H1 (cell line): ENCODE results near the gene TRIM41. TPM values are rescaled to one million over a fixed set of nuclear protein-coding genes. Genes with fewer than 3 reads are reported as not detected.

Experiments used
- CTCF ChIA-PET: fragments of 300-600 bp; sonication (Branson Sonifier 250); formaldehyde crosslinking; loops from one replicate; lab custom pipeline; 2021; ENCODE audit not compliant: partially characterized antibody; lab: Charles Lee
- POLR2A ChIA-PET: fragments of 300-600 bp; sonication (Branson Sonifier 250); formaldehyde crosslinking; loops from one replicate; lab custom pipeline; 2021; ENCODE audit warnings: inconsistent platforms; ENCODE audit not compliant: partially characterized antibody; lab: Charles Lee
- DNase-seq, 2 experiments: peaks; one replicate each; pipeline versions ENCODE4 v3.0.0 to v3.0.0-alpha.2; 2010 to 2022; ENCODE audit warnings: low spot score in 2 of 2, low read depth in 1 of 2, mixed read lengths in 1 of 2
- FAIRE-seq: peaks from 2 replicates; lab custom pipeline; 2011; peaks lifted over from hg19 to GRCh38; lab: Jason Lieb, UNC
- H2AFZ ChIP-seq: 2 replicates; pipeline ENCODE4 v1.8.1; 2012; ENCODE audit warnings: low read length, inconsistent platforms
- H2AK5ac ChIP-seq: 2 replicates; pipeline ENCODE4 v1.6.1; 2013; ENCODE audit warnings: low read depth, low read length
- H2BK120ac ChIP-seq: replicated peaks from 2 replicates; pipeline ENCODE3; 2013; ENCODE audit warnings: low read depth, low read length, inconsistent platforms
- H2BK12ac ChIP-seq: 2 replicates; pipeline ENCODE4 v1.6.1; 2013; ENCODE audit warnings: low read depth, low read length
- H2BK15ac ChIP-seq: 2 replicates; pipeline ENCODE4 v1.6.1; 2013; ENCODE audit warnings: low read length
- H2BK20ac ChIP-seq: 2 replicates; pipeline ENCODE4 v1.6.1; 2013; ENCODE audit warnings: low read length
- H2BK5ac ChIP-seq: 2 replicates; pipeline ENCODE4 v1.6.1; 2013; ENCODE audit warnings: low read depth, low read length
- H3K14ac ChIP-seq: 2 replicates; pipeline ENCODE4 v1.6.1; 2013; ENCODE audit warnings: inconsistent platforms; ENCODE audit not compliant: insufficient read length
- H3K18ac ChIP-seq: 2 replicates; pipeline ENCODE4 v1.6.1; 2013; ENCODE audit warnings: low read length; ENCODE audit errors: extremely low read depth
- H3K23ac ChIP-seq: 2 replicates; pipeline ENCODE4 v1.6.1; 2013; ENCODE audit warnings: inconsistent platforms; ENCODE audit not compliant: insufficient read length
- H3K23me2 ChIP-seq: 2 replicates; pipeline ENCODE4 v1.6.1; 2013; ENCODE audit warnings: low read depth, low read length
- H3K27ac ChIP-seq: 2 replicates; pipeline ENCODE4 v1.6.1; 2011; ENCODE audit warnings: low read depth, low read length, inconsistent platforms
- H3K27me3 ChIP-seq, 4 experiments: replicated peaks in 1 of 4; 1 replicate in 1 of 4; 2 replicates in 3 of 4; pipeline versions ENCODE4 v1.6.1 to v1.8.1; 2011 to 2013; ENCODE audit warnings: low read length in 3 of 4, mild to moderate bottlenecking in 3 of 4, inconsistent platforms in 2 of 4, mixed read lengths in 2 of 4, moderate library complexity in 1 of 4; ENCODE audit not compliant: control insufficient read depth in 3 of 4, insufficient read depth in 3 of 4; ENCODE audit errors: extremely low read depth in 1 of 4
- H3K36me3 ChIP-seq, 4 experiments: 2 replicates each; pipeline versions ENCODE4 v1.6.1 to v1.8.1; 2011 to 2013; ENCODE audit warnings: mild to moderate bottlenecking in 4 of 4, low read length in 3 of 4, moderate library complexity in 2 of 4, control low read depth in 1 of 4, inconsistent platforms in 1 of 4; ENCODE audit not compliant: insufficient read depth in 4 of 4, control insufficient read depth in 2 of 4
- H3K4ac ChIP-seq: replicated peaks from 2 replicates; pipeline ENCODE3; 2013; ENCODE audit warnings: low read length, low read depth, mixed read lengths, inconsistent platforms; ENCODE audit not compliant: insufficient read length
- H3K4me1 ChIP-seq, 4 experiments: replicated peaks in 1 of 4; 1 replicate in 1 of 4; 2 replicates in 3 of 4; pipeline versions ENCODE4 v1.6.1 to v1.8.1; 2011 to 2013; ENCODE audit warnings: low read length in 3 of 4, inconsistent platforms in 2 of 4, mixed read lengths in 1 of 4; ENCODE audit not compliant: insufficient read depth in 4 of 4, control insufficient read depth in 3 of 4
- H3K4me2 ChIP-seq, 2 experiments: 2 replicates each; pipeline versions ENCODE4 v1.6.1 to v1.8.1; 2011 to 2013; ENCODE audit warnings: low read depth in 2 of 2, low read length in 2 of 2, control low read depth in 1 of 2, inconsistent platforms in 1 of 2, mild to moderate bottlenecking in 1 of 2; ENCODE audit not compliant: insufficient read depth in 1 of 2
- H3K4me3 ChIP-seq, 4 experiments: fragments of 200-600, 300-600 bp in 1 of 4; sonication (generic), shearing (Covaris generic), sonication (Bioruptor Twin) in 1 of 4; 2 replicates each; pipeline versions ENCODE4 v1.5.1 to v1.8.1; 2011 to 2016; ENCODE audit warnings: low read length in 4 of 4, low read depth in 3 of 4, control low read depth in 2 of 4, inconsistent platforms in 2 of 4, mild to moderate bottlenecking in 2 of 4, mixed read lengths in 1 of 4, moderate library complexity in 1 of 4; ENCODE audit not compliant: insufficient read depth in 2 of 4; ENCODE audit errors: extremely low read depth in 1 of 4
- H3K56ac ChIP-seq: replicated peaks from 2 replicates; pipeline ENCODE3; 2013; ENCODE audit warnings: low read depth, mild to moderate bottlenecking, mixed read lengths, low read length, inconsistent platforms; ENCODE audit not compliant: insufficient read length
- H3K79me1 ChIP-seq: 2 replicates; pipeline ENCODE4 v1.6.1; 2013; ENCODE audit warnings: low read depth, low read length, control low read depth
- H3K79me2 ChIP-seq, 2 experiments: 2 replicates each; pipeline versions ENCODE4 v1.6.1 to v1.8.1; 2012 to 2013; ENCODE audit warnings: low read length in 2 of 2, mild to moderate bottlenecking in 2 of 2, inconsistent platforms in 1 of 2; ENCODE audit not compliant: insufficient read depth in 2 of 2, control insufficient read depth in 1 of 2
- H3K9ac ChIP-seq, 4 experiments: replicated peaks in 1 of 4; 1 replicate in 1 of 4; 2 replicates in 3 of 4; pipeline versions ENCODE4 v1.6.1 to v1.8.1; 2011 to 2013; ENCODE audit warnings: low read depth in 3 of 4, low read length in 3 of 4, control low read depth in 2 of 4, mild to moderate bottlenecking in 2 of 4, moderate library complexity in 2 of 4, inconsistent platforms in 1 of 4; ENCODE audit errors: extremely low read depth in 1 of 4
- H3K9me3 ChIP-seq, 2 experiments: 2 replicates each; pipeline versions ENCODE4 v1.6.1 to v1.8.1; 2012 to 2013; ENCODE audit warnings: mild to moderate bottlenecking in 2 of 2, moderate library complexity in 2 of 2, control low read depth in 1 of 2, inconsistent platforms in 1 of 2, low read depth in 1 of 2, low read length in 1 of 2, mixed read lengths in 1 of 2; ENCODE audit not compliant: insufficient read depth in 2 of 2
- H4K20me1 ChIP-seq, 2 experiments: replicated peaks in 1 of 2; 2 replicates each; pipeline versions ENCODE3 to v1.8.1; 2011 to 2013; ENCODE audit warnings: inconsistent platforms in 2 of 2, low read length in 2 of 2, mild to moderate bottlenecking in 1 of 2; ENCODE audit not compliant: insufficient read depth in 2 of 2, control insufficient read depth in 1 of 2
- H4K5ac ChIP-seq: 2 replicates; pipeline ENCODE4 v1.6.1; 2013; ENCODE audit warnings: low read length, low read depth, mixed read lengths, inconsistent platforms; ENCODE audit not compliant: insufficient read length
- H4K8ac ChIP-seq: 2 replicates; pipeline ENCODE4 v1.8.0; 2013; ENCODE audit warnings: mild to moderate bottlenecking, moderate library complexity, low read length, inconsistent platforms; ENCODE audit not compliant: insufficient read depth; ENCODE audit errors: extremely low read depth
- H4K91ac ChIP-seq: replicated peaks from 2 replicates; pipeline ENCODE3; 2013; ENCODE audit warnings: low read length, mixed read lengths, inconsistent platforms; ENCODE audit not compliant: insufficient read length
- CTBP2 ChIP-seq: IDR thresholded peaks from 2 replicates; pipeline ENCODE4 v1.7.0; 2011; ENCODE audit warnings: borderline replicate concordance, mild to moderate bottlenecking, moderate library complexity, mixed read lengths, low read length; ENCODE audit not compliant: insufficient read depth, insufficient read length
- EP300 ChIP-seq, 2 experiments: IDR thresholded peaks; 1 replicate in 1 of 2; 2 replicates in 1 of 2; pipeline ENCODE4 v1.6.1; 2011 to 2012; ENCODE audit warnings: low read depth in 2 of 2, low read length in 2 of 2, mild to moderate bottlenecking in 2 of 2, borderline replicate concordance in 1 of 2, inconsistent platforms in 1 of 2, moderate library complexity in 1 of 2
- GABPA ChIP-seq: IDR thresholded peaks from 2 replicates; pipeline ENCODE4 v1.6.1; 2011; ENCODE audit warnings: mild to moderate bottlenecking, low read length, moderate library complexity, borderline replicate concordance; ENCODE audit not compliant: insufficient read depth
- RFX5 ChIP-seq: IDR thresholded peaks from 2 replicates; pipeline ENCODE4 v1.6.1; 2011; ENCODE audit warnings: low read depth, low read length, improper control_type of control experiment, borderline replicate concordance
- WGBS, 2 experiments: shearing (Covaris generic) in 1 of 2; methylation state at CpG; one replicate each; pipeline versions ENCODE4 v1.1.6 to v1.1.7; 2013 to 2015; ENCODE audit warnings: low lambda C conversion rate in 2 of 2, mixed read lengths in 2 of 2, inconsistent platforms in 1 of 2, low coverage in 1 of 2, missing lambda C conversion rate in 1 of 2; ENCODE audit not compliant: insufficient replicate concordance in 2 of 2, insufficient coverage in 1 of 2, insufficient read length in 1 of 2; ENCODE audit errors: extremely low coverage in 1 of 2, missing lambda C conversion rate in 1 of 2; 5-methylcytosine and 5-hydroxymethylcytosine counted together
- polyA plus RNA-seq, 7 experiments: library from polyadenylated mRNA; depleted of rRNA in 3 of 7; stranded (reverse) in 5 of 7; unstranded in 2 of 7; fragments of >200 nt in 5 of 7; fragments of 200-250 nt in 2 of 7; gene quantifications; 1 replicate in 5 of 7; 2 replicates in 1 of 7; 4 replicates in 1 of 7; pipeline versions ENCODE4 v1.2.1 to v1.2.3, GENCODE V29; 2011 to 2013; ENCODE audit warnings: missing spikeins in 2 of 7, mixed read lengths in 2 of 7
- total RNA-seq: library from RNA; stranded (reverse); fragmentation: NEBNext Ultra II Directional; extraction: Animal tissue kit (Norgen Biotek cat#: 25700); gene quantifications from 2 replicates; pipeline ENCODE4 v1.2.1, GENCODE V29; 2021

The TRIM41 gene
- total and polyA plus RNA-seq, 2 of the 8 experiments (the other 6 are each of a cell fraction or from before 2014, with no cell fraction given): 12.9 to 21.6 TPM

GRCh38 chr5:181198106-181198685, 24.9 kb upstream of the TRIM41 start:
- H2BK20ac ChIP-seq: no peak overlapping the region
- H2BK15ac ChIP-seq: no peak overlapping the region
- H3K27me3 ChIP-seq: peaks cover 4 to 52% (median 29%) of the 10 kb centered on the region in 4 experiments
- H3K14ac ChIP-seq: no peak overlapping the region
- H3K9me3 ChIP-seq: no peaks in the 10 kb centered on the region
- H3K4ac ChIP-seq: no peak overlapping the region
- H2BK5ac ChIP-seq: peak overlapping the region; percentile 13; the same call in 1 of the 2 replicates
- H3K79me1 ChIP-seq: no peaks in the 10 kb centered on the region
- H3K56ac ChIP-seq: no peak overlapping the region
- H3K9ac ChIP-seq: no peak overlapping the region; a peak in 1 of 7 replicates
- H3K4me2 ChIP-seq: peak overlapping the region in 1 of 2 experiments; percentile 34; a peak in 2 of 4 replicates
- H4K91ac ChIP-seq: no peak overlapping the region
- no peak for FAIRE-seq
- H3K4me1 ChIP-seq: peaks cover 9 to 32% (median 16%) of the 10 kb centered on the region in 4 experiments; a peak in 6 of 7 replicates
- CTCF ChIA-PET: interaction anchor here (0.6 to 3.8 kb wide), 10 partner anchors 9 to 204 kb away, joined by 3 to 23 read pairs (median 6); no protein-coding TSS in a partner anchor
- H3K36me3 ChIP-seq: no peaks in the 10 kb centered on the region
- H3K18ac ChIP-seq: no peak overlapping the region
- H2BK12ac ChIP-seq: 0 out of 2 replicates have a peak overlapping the region, but pooled peaks have one; percentile 9
- no peaks in the 10 kb centered on the region for H3K79me2 ChIP-seq
- no peak overlapping the region for H2AK5ac ChIP-seq
- H4K8ac ChIP-seq: no peak overlapping the region
- H3K23ac ChIP-seq: no peak overlapping the region
- no peak for DNase-seq
- peak overlapping the region in 2 of 4 experiments; percentile 1 to 22; a peak in 1 of 8 replicates for H3K4me3 ChIP-seq
- WGBS, 2 experiments: 85% methylated on average over 12 of the region's 12 CpGs; no CpG with 5 or more reads in 1 of the 2 experiments
- no peak overlapping the region for H2AFZ ChIP-seq
- H3K23me2 ChIP-seq: no peaks in the 10 kb centered on the region; the same call in 1 of the 2 replicates
- H4K5ac ChIP-seq: no peak overlapping the region
- H4K20me1 ChIP-seq: peaks cover 0 to 4% of the 10 kb centered on the region in 2 experiments
- POLR2A ChIA-PET: interaction anchor here (0.6 to 11.9 kb wide), 8 partner anchors 7 to 61 kb away, joined by 3 to 90 read pairs (median 6); partner anchors contain the start of genes TRIM41 and TRIM7
- H2BK120ac ChIP-seq: no peak overlapping the region
- no peak overlapping the region for H3K27ac ChIP-seq
- TF ChIP-seq GABPA (no peak), CTBP2 (no peak), EP300 (IDR thresholded peaks at IDR 0.05; ENCODE audit: borderline replicate concordance in 1 of 2, low read depth in 2 of 2, low read length in 2 of 2) (no peak), RFX5 (no peak)
